ENCODE measurements around the gene PICK1.
"Not testable (repeated sequence)": the region's sequence is repeated elsewhere in the genome, so short reads cannot be mapped to it uniquely, and the experiment has no call there.

DNA sequence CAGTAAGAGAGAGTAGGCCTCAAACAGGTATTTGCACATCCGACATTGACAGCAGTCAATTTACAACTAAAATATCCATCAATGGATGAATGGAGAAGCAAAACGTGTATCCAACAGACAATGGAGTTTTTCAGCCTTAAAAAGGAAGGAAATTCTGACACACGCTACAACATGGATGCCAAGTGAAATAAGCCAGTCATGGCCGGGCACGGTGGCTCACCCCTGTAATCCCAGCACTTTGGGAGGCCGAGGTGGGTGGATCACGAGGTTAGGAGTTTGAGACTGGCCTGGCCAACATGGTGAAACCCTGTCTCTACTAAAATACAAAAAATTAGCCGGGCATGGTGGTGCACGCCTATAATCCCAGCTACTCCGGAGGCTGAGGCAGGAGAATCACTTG is 60.4 kb downstream of the PICK1 start:
- TF ChIP-seq, protein P1, sequence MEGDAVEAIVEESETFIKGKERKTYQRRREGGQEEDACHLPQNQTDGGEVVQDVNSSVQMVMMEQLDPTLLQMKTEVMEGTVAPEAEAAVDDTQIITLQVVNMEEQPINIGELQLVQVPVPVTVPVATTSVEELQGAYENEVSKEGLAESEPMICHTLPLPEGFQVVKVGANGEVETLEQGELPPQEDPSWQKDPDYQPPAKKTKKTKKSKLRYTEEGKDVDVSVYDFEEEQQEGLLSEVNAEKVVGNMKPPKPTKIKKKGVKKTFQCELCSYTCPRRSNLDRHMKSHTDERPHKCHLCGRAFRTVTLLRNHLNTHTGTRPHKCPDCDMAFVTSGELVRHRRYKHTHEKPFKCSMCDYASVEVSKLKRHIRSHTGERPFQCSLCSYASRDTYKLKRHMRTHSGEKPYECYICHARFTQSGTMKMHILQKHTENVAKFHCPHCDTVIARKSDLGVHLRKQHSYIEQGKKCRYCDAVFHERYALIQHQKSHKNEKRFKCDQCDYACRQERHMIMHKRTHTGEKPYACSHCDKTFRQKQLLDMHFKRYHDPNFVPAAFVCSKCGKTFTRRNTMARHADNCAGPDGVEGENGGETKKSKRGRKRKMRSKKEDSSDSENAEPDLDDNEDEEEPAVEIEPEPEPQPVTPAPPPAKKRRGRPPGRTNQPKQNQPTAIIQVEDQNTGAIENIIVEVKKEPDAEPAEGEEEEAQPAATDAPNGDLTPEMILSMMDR (conservative IDR thresholded peaks at IDR 0.05; ENCODE audit: low read depth, low read length), result not testable (repeated sequence)
- not testable (repeated sequence) for TF ChIP-seq EZH2 (IDR thresholded peaks at IDR 0.05; ENCODE audit: borderline replicate concordance, low read depth, low read length, poor library complexity, severe bottlenecking)

All from A673 (cell line).